ELF-1 (cell line): ENCODE data around the gene ADPRHL1.

ENCODE experiments used
- DNase-seq: peaks from one replicate; pipeline ENCODE4 v3.0.0-alpha.2; 2016; ENCODE audit warnings: low read depth, low spot score

The ADPRHL1 gene

GRCh38 chr13:113433391-113433916 lies 19.8 kb downstream of the ADPRHL1 start:
- no peak for DNase-seq

GRCh38 chr13:113432506-113433270 lies 20.6 kb downstream of the ADPRHL1 start:
- DNase-seq: peak; percentile 42

DNA sequence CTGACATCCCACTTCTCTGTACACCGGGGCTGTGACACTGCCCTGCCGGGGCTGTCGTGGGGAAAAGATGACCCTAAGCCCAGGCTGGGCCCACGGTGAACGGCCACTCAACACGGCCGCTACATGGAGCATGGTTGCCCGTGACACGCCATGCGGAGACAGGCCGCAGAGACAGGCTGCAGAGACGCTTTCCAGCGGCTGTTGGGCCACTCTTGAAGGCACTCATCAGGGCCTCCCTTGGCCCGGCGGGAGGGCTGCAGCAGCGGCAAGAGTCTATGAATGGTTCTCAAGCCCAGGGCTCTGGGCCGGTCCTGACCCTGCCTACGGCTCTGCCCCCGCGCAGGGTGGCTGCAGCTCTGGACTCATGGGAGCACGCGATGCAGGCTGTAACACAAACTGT lies 22.1 kb downstream of the ADPRHL1 start:
- peak; percentile 58 for DNase-seq

DNA sequence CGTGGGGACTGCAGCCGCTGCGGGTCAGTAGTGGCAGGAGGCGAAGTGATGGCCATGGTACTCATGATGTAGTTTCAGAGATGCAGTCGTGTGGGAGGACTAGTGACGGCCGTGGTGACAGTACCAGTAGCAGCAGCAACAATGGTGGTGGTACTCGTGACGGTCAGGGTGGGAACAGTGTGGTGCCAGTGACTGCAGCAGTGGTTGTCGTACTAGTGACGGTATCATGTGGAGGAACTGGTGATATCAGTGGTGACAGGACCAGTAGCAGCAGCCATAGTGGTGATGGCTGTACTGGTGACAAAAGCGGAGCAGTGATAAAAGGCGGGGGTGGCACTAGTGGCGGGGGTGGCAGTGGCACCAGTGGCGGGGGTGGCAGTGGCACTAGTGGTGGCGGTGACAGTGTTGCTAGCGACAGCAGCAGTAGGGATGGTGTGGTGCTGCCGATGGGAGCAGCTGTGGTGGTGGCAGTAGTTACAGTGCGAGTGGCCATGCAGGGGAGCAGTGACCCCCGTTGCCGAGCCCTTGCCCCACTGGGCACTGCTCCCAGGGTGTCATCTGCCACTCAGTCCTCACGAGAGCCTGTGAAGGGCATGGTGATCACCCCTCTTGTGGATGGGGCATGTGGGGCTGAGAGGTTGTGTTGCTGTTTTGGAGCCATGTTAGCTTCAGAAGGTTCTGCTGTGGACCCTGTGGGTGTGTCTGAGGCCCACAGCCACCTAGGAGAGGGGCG lies 22.7 kb downstream of the ADPRHL1 start:
- no peak for DNase-seq

- no peak for DNase-seq
Measured at GRCh38 chr13:113429608-113429985, 23.7 kb downstream of the ADPRHL1 start.

DNA sequence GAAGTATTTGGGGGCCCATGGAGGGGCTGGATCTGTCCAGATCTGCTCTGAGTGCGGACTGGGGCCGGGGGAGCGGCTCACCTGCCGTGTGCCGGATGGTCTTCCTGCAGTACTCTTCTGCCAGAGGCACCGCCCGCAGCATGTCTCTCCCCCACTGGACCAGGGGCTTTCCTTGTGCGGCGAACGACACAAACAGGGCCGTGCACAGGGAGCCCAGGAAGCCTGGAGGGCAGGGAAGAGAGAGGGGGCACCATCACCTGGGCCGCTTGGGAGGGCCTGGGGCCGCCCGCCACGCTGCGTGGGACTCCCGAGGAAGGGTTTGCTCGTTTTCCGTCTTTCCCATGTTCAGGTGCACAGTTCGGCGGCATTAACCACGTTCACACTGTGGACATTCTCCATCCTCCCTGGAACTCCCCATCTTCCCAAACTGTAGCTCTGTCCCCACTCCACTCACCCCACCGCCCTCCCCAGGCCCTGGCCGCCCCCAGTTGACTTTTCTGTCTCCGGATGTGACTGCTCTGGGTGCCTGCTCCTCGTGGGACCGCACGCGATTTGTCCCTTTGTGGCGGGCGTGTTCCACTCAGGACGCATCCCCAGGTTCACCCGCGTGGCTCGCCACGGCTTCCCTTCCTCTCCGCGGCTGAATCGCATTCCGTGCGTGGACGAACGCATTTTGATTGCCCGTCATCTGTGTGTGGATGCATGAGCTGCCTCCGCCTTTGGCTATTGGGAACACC lies 24.2 kb downstream of the ADPRHL1 start:
- no peak for DNase-seq

DNA sequence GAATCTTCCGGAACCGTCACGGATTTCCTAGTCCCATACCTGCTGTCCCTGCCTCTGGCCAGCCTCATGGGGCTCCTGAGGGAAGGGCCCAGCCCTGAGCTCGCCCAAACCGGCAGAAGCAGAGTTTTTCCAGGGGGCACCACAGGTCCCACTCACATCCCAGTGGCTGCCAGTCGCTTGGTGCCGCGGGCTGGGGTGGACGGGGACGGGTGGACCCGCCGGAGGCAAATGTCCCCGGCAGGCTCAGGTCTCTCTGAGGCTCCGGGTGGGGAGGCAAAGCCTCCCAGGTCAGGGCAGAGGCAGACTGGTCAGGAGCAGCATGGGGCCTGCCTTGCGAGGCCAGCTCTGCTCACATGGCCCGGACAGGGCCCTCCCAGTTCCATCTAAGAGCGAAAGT lies 24.8 kb downstream of the ADPRHL1 start:
- DNase-seq: no peak

DNA sequence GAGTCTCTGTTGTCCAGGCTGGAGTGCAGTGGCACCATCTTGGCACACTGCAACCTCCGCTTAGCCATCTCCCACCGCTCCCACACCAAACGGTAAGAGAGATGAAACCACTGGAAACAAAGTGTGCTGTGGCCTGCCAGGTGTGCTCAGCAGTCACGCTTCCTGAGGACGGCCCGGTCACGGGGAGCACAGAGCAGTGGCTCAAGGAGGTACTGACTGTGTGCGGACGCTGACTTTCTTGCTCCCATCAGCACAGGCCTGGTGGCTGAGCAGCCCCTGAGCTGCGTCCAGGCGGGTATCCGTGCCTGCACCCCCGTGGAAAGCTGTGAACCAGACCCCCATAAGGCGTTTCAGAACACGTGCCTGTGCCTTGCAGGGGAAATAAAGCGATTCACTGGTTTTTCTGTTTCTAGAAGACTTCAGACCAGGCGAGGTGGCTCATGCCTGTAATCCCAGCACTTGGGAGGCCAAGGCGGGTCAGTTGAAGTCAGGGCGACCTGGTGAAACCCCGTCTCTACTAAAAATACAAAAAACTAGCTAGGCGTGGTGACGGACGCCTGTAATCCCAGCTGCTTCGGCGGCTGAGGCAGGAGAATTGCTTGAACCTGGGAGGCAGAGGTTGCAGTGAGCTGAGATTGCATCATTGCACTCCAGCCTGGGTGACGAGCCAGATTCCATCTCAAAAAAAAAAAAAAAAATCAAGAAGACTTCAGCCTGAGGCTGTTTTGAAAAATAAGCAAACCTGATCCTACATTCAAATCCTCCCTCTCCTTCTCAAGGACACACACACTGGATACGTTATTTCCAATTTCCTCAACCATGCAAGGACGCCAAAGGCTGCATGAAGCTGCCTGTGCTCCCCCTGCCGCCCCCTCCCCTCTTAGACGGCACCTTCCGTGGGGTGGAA lies 25.5 kb downstream of the ADPRHL1 start:
- no peak for DNase-seq

DNA sequence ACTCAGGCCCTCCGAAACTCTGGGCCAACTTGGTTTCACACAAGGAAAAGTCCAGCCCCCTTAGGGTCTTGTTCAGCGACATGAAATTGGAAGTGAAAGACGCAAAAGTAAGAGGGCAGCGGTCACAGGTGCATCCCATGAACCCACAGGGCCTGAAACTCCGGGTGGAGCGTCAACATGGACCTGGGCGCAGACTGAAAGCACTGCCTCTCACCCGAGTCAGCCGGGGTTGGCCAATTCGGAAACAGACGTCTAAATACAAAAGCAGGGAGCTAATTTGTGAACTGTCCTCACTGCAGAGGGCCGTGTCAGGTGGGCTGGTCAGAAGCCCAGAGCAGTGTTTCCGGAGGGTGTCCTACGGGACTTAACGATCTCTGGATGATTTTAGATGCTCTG lies 26.7 kb downstream of the ADPRHL1 start:
- no peak for DNase-seq

GRCh38 chr13:113425941-113426590 lies 27.2 kb downstream of the ADPRHL1 start:
- DNase-seq: no peak

- DNase-seq: no peak
Measured at GRCh38 chr13:113423520-113424163, 29.6 kb downstream of the ADPRHL1 start.

GRCh38 chr13:113422807-113423519 lies 30.3 kb downstream of the ADPRHL1 start:
- DNase-seq: no peak

- peak; percentile 76 for DNase-seq
Measured at GRCh38 chr13:113421673-113422270, 31.5 kb downstream of the ADPRHL1 start.

GRCh38 chr13:113420833-113421600 lies 32.3 kb downstream of the ADPRHL1 start:
- DNase-seq: no peak

DNA sequence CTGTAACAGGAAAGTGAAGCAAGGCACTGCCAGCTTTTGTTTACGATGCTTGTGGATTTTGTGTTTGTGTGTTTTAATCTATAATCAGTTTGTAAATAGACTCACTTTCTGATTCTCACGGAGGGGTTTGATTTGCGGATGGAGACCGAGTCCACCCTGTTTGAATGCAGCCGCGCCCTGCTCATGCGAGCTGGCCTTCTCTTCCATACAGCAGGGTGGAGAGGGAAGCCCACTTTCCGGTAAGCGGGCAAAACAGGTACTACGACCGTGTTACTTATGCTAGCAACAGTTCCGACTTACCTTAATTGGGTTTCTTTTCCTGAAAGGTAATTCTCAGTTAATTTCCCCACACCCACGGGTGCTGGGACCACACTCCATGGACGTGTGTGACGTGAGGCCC lies 33.1 kb downstream of the ADPRHL1 start:
- no peak for DNase-seq

- no peak for DNase-seq
Measured at GRCh38 chr13:113419531-113420193, 33.6 kb downstream of the ADPRHL1 start.

DNA sequence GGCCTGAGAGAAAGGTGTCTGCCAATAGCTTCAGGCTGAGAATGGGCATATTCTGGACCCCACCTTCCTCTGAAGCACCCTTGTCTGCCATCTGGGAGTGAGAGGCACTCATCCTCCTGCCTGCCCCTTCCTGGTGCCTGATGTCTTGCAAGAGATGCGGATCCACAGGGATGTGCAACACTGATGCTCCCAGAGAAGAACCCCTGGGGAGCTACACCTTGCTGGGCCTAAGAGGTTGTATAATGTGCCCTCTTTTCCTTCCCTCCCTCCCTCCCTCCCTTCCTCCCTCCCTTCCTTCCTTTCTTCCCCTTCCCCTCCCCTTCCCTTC lies 34.6 kb downstream of the ADPRHL1 start:
- DNase-seq: no peak
